Aorta (tissue), 5 donors: ENCODE data around the gene AGBL4. TPM values are rescaled to one million over a fixed set of nuclear protein-coding genes. Genes with fewer than 3 reads are reported as not detected.
A peak's percentile ranks its signal among the peaks of the same experiment; 100 is the strongest.
"Not testable (repeated sequence)": the region's sequence is repeated elsewhere in the genome, so short reads cannot be mapped to it uniquely, and the experiment has no call there.

Source experiments
- ATAC-seq: fragments of 200-7000 bp; cut with Tn5 transposase; one replicate; pipeline ENCODE4 v1.9.1; 2022; ENCODE audit warnings: moderate library complexity; ENCODE audit not compliant: low FRiP score
- DNase-seq, 2 donors: peaks; one replicate each; pipeline ENCODE4 v3.0.0-alpha.2; 2020
- H3K27ac ChIP-seq, 2 donors: one replicate each; pipeline ENCODE4 v1.5.1; 2013; ENCODE audit warnings: low read length in 2 of 2, mild to moderate bottlenecking in 2 of 2, moderate library complexity in 2 of 2, control low read depth in 1 of 2, inconsistent platforms in 1 of 2, low read depth in 1 of 2
- H3K27me3 ChIP-seq, 2 donors: one replicate each; pipeline ENCODE4 v1.6.1; 2013; ENCODE audit warnings: control low read depth in 1 of 2, low read length in 1 of 2, mild to moderate bottlenecking in 1 of 2, moderate library complexity in 1 of 2; ENCODE audit not compliant: insufficient read depth in 2 of 2, control insufficient read depth in 1 of 2
- H3K36me3 ChIP-seq, 2 donors: one replicate each; pipeline ENCODE4 v1.6.1; 2013; ENCODE audit warnings: control low read depth in 1 of 2, low read length in 1 of 2, mild to moderate bottlenecking in 1 of 2; ENCODE audit not compliant: insufficient read depth in 2 of 2, control insufficient read depth in 1 of 2
- H3K4me1 ChIP-seq, 2 donors: one replicate each; pipeline ENCODE4 v1.6.1; 2013; ENCODE audit warnings: low read length in 2 of 2, control low read depth in 1 of 2, mild to moderate bottlenecking in 1 of 2, moderate library complexity in 1 of 2; ENCODE audit not compliant: insufficient read depth in 2 of 2, control insufficient read depth in 1 of 2
- H3K4me3 ChIP-seq, 2 donors: one replicate each; pipeline ENCODE4 v1.5.1; 2013; ENCODE audit warnings: low read length in 2 of 2, control low read depth in 1 of 2, mild to moderate bottlenecking in 1 of 2
- H3K9me3 ChIP-seq: one replicate; pipeline ENCODE4 v1.6.1; 2013; ENCODE audit warnings: mild to moderate bottlenecking, low read length; ENCODE audit not compliant: control insufficient read depth
- WGBS, 2 donors: extraction: QIAGEN DNeasy Blood & Tissue Kit; methylation state at CpG; one replicate each; pipeline ENCODE4 v1.1.7; 2013; 5-methylcytosine and 5-hydroxymethylcytosine counted together
- intact Hi-C, 2 donors: fragments of 100-400 bp; cut with DNase I; formaldehyde crosslinking; loops; one replicate each; pipeline versions ENCODE4 v1.14.2 to v1.15.0; 2022
- polyA plus RNA-seq, 2 donors: library from polyadenylated mRNA; stranded (reverse); fragments of 200-250 nt; gene quantifications; one replicate each; pipeline ENCODE4 v1.2.3, GENCODE V29; 2013
- total RNA-seq, 2 donors: library from RNA; stranded (reverse); fragmentation: NEBNext Ultra II Directional; extraction: Animal tissue kit (Norgen Biotek cat#: 25700); gene quantifications; one replicate each; pipeline ENCODE4 v1.2.1, GENCODE V29; 2021
- donor health status: healthy with polysubstance abuse.
- donor health status: Bipolar disorder and iron deficiency.
- donor health status: DM: no; HTN: no; CAD: no.
- donor health status: DM: no; HTN: no; CAD: no.
- donor health status: DM: yes; HTN: yes; CAD: no.

AGBL4 gene
- total and polyA plus RNA-seq, 4 donors: 0.18 TPM; not detected in 3

DNA sequence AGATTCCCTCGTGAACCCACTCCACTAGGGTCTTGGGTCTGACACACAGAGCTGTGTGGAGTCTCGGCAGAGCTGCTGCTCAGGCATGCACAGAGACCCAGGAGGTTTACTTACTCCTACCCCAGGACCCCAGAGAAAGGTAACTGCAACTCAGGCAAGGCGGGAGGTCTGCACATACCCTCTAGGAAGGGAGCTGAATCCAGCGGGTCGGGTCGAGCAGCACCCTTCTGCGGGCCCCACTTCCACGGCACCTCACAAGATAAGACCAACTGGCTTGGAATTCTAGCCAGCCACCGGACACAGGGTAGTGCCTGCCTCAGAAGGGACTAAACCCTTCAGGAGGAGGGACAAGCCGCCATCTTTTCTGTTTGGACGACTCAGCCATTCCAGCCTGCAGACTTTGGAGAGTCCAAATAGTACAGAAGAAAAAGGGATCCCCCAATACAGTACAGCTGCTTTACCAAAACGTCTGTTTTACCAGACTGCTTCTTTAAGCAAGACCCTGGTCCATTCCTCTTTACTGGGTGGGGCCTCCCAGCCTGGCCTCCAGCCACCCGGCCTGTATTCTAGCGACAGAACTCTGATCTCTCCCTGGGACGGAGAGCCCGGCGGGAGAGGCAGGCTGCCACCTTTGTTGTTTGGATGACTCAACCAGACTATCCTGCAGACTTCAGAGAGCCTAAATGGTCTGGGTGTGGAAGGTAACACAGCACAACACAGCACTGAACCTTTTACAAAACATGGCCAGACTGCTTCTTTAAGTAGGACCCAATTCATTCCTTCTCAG is 692.5 kb downstream of the AGBL4 start:
- ATAC-seq (no peak), DNase-seq (peak in 1 of 2 donors; percentile 44)
- Histone ChIP-seq H3K4me1 (no peaks in the 10 kb centered on the region), H3K36me3 (no peaks in the 10 kb centered on the region), H3K4me3 (no peak overlapping the region), H3K9me3 (no peaks in the 10 kb centered on the region), H3K27ac (no peak overlapping the region), H3K27me3 (peaks cover 0 to 2% of the 10 kb centered on the region in 2 donors)
- WGBS, 2 donors: 85% methylated on average over 17 of the region's 17 CpGs
- intact Hi-C loops: no loop called here

DNA sequence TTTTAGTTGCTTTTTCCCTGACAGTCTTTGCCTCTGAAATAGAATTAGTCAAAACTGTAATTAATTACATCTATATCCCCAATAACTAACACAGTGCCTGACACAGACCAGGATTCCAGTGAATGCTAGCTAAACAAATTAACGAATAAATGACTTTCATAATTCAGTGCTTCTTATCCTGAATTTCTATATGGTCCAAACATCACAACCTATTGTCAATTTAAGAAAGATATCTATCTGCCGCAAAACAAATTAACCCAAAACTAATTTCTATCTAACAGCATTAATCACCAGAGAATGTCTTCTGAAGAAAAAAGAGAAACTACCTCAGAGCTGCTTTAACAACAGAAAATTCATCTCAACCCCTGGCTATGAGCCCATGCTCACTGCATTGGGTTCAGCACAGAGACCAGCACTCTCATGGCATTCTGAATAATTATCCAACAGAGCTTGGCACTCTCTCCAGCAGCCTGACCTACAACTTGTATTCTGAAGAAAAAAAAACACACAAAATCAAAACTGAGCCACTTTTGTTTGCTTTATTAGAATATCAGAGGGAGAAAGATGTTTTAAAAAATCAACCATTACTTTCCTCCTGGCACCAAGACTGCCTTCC is 699.7 kb downstream of the AGBL4 start:
- ATAC-seq (no peak), DNase-seq (no peak)
- Histone ChIP-seq H3K9me3 (no peaks in the 10 kb centered on the region), H3K27ac (no peak overlapping the region), H3K4me1 (no peaks in the 10 kb centered on the region), H3K4me3 (no peak overlapping the region), H3K27me3 (no peaks in the 10 kb centered on the region), H3K36me3 (no peaks in the 10 kb centered on the region)
- WGBS, 2 donors: 72 to 81% methylated on average over 2 of the region's 2 CpGs
- intact Hi-C loops: no loop called here

DNA sequence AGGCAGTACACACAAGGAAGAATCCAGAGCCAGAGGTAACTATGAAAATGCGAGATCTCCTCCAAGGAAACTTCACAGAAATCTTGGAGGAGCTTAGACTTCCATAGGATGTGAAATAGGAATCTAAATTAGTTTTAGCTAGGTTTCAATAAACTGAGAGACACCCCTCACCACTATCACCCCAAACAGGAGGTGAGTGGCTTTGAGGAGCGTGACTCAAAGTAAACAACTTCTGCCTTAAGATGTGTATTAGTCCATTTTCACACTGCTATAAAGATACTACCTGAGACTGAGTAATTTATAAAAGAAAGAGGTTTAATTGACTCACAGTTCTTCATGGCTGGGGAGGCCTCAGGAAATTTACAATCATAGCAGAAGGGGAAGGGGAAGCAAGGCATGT is 703.3 kb downstream of the AGBL4 start:
- 83 to 86% methylated on average over 2 of the region's 2 CpGs for WGBS, 2 donors
- ATAC-seq, intact Hi-C loops: not testable (repeated sequence)

DNA sequence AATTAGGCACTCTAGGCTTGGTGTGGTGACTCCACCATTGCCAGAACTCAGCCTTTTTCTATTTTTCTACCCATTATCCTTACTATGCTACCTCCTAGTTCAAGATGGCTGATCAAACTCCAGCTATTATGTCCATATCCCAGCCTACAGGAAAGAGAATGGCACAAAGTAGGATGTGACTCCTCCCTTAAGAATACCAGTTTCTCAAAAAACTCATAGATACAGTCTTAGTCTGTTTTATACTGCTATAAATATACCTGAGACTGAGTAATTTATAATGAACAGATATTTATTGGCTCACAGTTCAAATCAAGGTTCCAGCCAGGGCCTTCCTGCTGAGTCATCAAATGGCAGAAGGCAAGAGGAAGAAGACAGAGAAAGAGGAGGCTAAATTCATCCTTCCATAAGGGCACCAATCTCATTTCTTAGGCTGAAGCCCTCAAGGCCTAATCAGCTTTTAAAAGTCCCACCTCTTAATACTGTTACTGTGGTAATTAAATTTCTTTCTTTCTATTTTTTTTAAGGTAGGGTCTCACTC is 704.3 kb downstream of the AGBL4 start:
- intact Hi-C loops: no loop called here
- DNase-seq (no peak), ATAC-seq (no peak)
- Histone ChIP-seq H3K4me3 (no peak overlapping the region), H3K27me3 (no peaks in the 10 kb centered on the region), H3K36me3 (no peaks in the 10 kb centered on the region), H3K27ac (no peak overlapping the region), H3K9me3 (no peaks in the 10 kb centered on the region), H3K4me1 (no peaks in the 10 kb centered on the region)

More for the DNA sequence above, 703.3 kb downstream of the AGBL4 start:
- not testable (repeated sequence) for H3K27ac ChIP-seq, H3K27me3 ChIP-seq, H3K4me1 ChIP-seq, H3K9me3 ChIP-seq, H3K4me3 ChIP-seq, DNase-seq, H3K36me3 ChIP-seq

DNA sequence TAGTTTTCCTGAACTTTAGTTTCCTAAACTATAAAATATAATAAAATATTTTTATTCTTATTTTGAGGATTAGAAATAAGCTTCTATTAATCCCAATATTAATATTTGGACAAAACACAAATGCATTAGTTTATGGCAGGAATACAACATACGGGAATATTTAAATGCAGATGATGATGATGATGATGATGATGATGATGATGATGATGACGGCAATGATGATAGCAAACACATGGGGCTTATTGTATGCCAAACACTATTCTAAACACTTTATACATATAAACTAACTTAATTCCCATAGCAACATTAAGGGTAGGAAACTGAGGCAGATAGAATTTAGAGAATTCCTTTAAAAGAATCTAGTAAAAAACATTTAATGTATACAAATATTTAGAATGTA is 705.5 kb downstream of the AGBL4 start:
- Histone ChIP-seq H3K4me1 (no peaks in the 10 kb centered on the region), H3K9me3 (no peaks in the 10 kb centered on the region), H3K27me3 (no peaks in the 10 kb centered on the region), H3K36me3 (no peaks in the 10 kb centered on the region), H3K27ac (no peak overlapping the region), H3K4me3 (no peak overlapping the region)
- DNase-seq (no peak), ATAC-seq (no peak)
- whole genome bisulfite sequencing, 2 donors: 92 to 96% methylated on average over 2 of the region's 2 CpGs
- intact Hi-C loops: no loop called here

DNA sequence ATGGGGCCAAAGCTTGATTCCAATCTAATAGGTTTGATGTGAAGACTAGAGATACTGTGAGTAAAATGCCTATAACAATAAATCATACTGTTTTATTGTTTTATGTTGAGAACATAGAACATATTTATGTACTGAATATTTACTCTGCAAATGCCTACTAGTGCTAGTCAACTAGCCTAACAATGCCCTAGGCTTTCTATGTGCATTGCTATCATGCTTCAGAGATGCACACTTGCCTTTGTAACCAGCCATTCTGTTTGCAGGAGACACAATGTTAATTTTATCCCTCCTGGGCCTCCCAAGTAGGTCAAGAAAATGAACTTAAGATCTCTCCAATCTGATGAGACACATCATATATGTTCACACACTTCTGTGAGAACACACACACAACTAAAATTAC is 716.3 kb downstream of the AGBL4 start:
- no peaks in the 10 kb centered on the region for H3K36me3 ChIP-seq
- intact Hi-C loops: no loop called here
- no peak overlapping the region for H3K27ac ChIP-seq
- no peaks in the 10 kb centered on the region for H3K4me1 ChIP-seq
- DNase-seq: no peak
- H3K27me3 ChIP-seq: no peaks in the 10 kb centered on the region
- H3K4me3 ChIP-seq: no peak overlapping the region
- peaks cover 2% of the 10 kb centered on the region for H3K9me3 ChIP-seq
- ATAC-seq: no peak

DNA sequence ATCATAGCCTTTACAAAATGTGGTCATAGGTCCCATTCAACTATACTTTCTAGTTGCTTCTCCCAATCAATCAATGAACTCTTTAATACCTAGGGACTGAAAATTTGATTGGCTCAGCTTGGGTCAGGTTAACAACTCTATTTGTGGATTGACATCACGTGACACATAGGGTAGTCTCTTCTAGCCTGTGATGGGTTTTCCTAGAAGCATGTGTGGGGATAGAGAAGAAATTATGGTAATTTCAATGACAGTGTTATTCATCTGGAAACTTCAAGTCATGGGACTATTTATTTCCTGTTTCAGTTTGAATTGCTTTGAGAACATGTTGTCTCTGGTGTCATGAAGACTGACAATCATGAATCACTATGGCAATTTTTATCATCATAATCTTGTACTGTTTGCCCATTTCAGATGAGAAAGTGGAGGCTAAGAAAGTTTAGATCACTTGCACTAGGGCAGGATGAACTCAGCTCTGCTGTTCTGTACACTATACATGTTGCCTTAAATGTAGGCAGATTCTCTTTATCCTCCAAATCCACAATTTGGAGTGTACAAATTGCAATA is 717.2 kb downstream of the AGBL4 start:
- 57 to 79% methylated on average over 1 of the region's 1 CpG for WGBS, 2 donors
- Histone ChIP-seq H3K27ac (no peak overlapping the region), H3K9me3 (peaks cover 2% of the 10 kb centered on the region), H3K36me3 (no peaks in the 10 kb centered on the region), H3K4me3 (no peak overlapping the region), H3K4me1 (no peaks in the 10 kb centered on the region), H3K27me3 (no peaks in the 10 kb centered on the region)
- intact Hi-C loops: no loop called here
- DNase-seq (no peak), ATAC-seq (no peak)

DNA sequence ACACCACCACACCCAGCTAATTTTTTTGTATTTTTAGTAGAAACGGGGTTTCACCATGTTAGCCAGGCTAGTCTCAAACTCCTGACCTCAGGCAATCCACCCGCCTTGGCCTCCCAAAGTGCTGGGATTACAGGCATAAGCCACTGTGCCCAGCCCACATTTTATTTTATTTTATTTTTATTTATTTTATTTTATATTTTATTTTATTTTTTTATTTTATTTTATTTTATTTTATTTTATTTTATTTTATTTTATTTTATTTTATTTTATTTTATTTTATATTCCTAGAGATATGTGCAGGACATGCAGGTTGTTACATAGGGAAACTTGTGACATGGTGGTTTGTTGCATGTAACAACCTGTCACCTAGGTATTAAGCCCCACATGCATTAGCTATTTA is 721.4 kb downstream of the AGBL4 start:
- H3K36me3 ChIP-seq, DNase-seq, intact Hi-C loops, H3K9me3 ChIP-seq, H3K4me3 ChIP-seq, H3K4me1 ChIP-seq, H3K27me3 ChIP-seq, ATAC-seq, H3K27ac ChIP-seq: not testable (repeated sequence)
- 82 to 87% methylated on average over 2 of the region's 2 CpGs for WGBS, 2 donors

DNA sequence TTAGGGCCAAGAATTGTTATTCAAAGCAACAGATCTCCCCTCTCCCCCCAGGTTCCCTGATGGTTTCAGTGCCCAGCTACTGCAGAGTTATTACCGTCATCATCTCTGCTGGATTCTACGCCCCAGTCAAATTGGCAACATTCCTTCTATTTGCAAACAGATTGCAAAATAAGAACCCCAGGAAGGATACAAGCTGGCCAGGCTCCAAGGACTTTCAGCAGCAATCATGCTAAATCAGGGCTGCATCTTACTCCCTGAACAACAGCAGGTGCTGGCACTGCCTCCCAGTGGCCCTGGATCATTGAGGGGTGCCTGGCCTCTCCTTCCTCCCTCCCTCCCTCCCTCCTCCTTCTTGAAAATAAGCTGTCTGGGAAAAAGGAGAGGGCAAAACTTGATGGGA is 725.5 kb downstream of the AGBL4 start:
- ATAC-seq (no peak), DNase-seq (no peak)
- Histone ChIP-seq H3K27me3 (no peaks in the 10 kb centered on the region), H3K27ac (no peak overlapping the region), H3K4me1 (no peaks in the 10 kb centered on the region), H3K36me3 (no peaks in the 10 kb centered on the region), H3K4me3 (no peak overlapping the region), H3K9me3 (no peaks in the 10 kb centered on the region)
- intact Hi-C loops: no loop called here
- 31 to 36% methylated on average over 2 of the region's 2 CpGs for WGBS, 2 donors
